ENCODE data around the gene LYZL1.

GRCh38 chr10:29328983-29329382 lies 40.1 kb downstream of the LYZL1 start:
- no peak for TF ChIP-seq ETV1 (tag; conservative IDR thresholded peaks at IDR 0.05; ENCODE audit: low read depth)
- no peak for TF ChIP-seq NFIC (IDR thresholded peaks at IDR 0.05)
- TF ChIP-seq ZKSCAN1 (IDR thresholded peaks at IDR 0.05; ENCODE audit: low read depth, low read length): no peak
- no peak for TF ChIP-seq E2F1 (CRISPR knock-in tag; IDR thresholded peaks at IDR 0.05)
- TF ChIP-seq TCF3 (CRISPR knock-in tag; IDR thresholded peaks at IDR 0.05): no peak
- no peak for TF ChIP-seq HNRNPUL1 (IDR thresholded peaks at IDR 0.05; ENCODE audit: low read length)
- TF ChIP-seq E2F5 (CRISPR knock-in tag; IDR thresholded peaks at IDR 0.05): no peak
- TF ChIP-seq RNF219 (CRISPR knock-in tag; IDR thresholded peaks at IDR 0.05): no peak
